ENCODE results near the gene LGALS12.
"Not testable (repeated sequence)": the region's sequence is repeated elsewhere in the genome, so short reads cannot be mapped to it uniquely, and the experiment has no call there.

Gene LGALS12

GRCh38 chr11:63536669-63537292 lies 30.9 kb downstream of the LGALS12 start, which contains the start of gene PLAAT4:
Gene PLAAT4, plus strand, starts transcription at chr11:63536808. Its CDS starts 61 bp downstream, at chr11:63536869.
- H3K4me3 ChIP-seq (replicated peaks in 1 of 2; ENCODE audit: low read depth in 2 of 2, low read length in 2 of 2) = peak within 1 kb of the TSS; percentile 30 to 37
- no peak for TF ChIP-seq CTCF (IDR thresholded peaks at IDR 0.05; ENCODE audit: low read depth, low read length)
- DNase-seq (ENCODE audit: low read depth in 2 of 2) = peak; percentile 54 to 85

DNA sequence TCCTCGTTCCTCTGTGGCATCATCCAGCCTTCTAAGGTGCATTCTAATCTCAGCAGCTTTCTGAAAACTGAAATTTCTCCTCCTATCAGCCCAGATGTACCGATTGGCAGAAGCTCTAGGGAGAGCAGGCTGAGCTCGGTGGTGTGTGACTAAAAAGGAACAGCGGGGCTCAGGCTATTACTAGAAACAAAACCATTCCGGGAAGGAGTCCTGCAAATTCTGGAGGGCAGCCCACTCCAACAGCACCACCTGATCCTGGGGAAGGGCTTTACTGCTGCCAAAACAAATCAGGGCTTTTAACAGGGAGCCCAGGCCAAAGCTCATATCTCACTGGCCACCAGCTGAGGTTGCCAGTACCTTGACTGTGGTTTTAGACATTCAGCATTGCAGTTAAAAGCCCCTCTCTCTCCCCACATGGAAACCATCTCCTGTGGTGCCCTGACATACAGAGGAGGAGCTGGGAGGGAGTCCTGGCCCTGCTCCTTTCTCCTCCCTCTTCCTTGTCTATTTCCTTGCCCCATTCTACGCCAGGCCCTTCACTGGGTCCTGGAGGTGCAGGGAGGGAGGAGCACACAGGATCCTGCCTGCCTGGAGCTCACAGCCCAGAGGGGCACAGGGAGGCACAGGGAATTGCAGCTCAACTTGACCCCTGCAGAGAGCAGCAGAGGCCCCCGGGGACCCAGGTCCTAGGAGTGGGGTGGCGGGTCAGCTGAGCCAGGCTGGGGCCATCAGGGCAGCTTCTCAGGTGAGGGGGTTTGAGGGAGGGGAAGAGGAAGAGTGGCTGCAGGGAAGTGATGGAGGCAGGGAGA lies 31.6 kb downstream of the LGALS12 start:
- peak overlapping the region; percentile 30 to 37 for H3K4me3 ChIP-seq (replicated peaks in 1 of 2; ENCODE audit: low read depth in 2 of 2, low read length in 2 of 2)
- peak; percentile 44 to 97 for DNase-seq (ENCODE audit: low read depth in 2 of 2)
- no peak for TF ChIP-seq CTCF (IDR thresholded peaks at IDR 0.05; ENCODE audit: low read depth, low read length)

DNA sequence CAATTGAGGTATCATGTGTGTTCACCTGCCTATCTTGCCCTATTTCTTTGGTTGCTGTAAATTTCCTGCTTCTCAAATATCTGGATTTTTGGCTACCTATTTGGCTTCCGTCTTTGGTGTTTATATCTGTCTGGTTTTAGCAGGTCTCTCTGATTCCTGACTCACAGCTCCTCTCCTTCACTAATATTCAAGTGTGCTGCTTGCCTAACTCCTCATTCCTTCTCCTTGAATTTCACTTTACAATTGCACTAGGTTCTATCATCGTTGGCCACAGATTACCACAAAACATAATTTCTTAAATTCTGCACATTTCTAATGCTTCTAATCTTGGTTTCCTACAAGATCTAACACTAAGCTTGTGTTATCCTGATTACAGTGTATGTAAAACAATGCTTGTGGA lies 36.6 kb downstream of the LGALS12 start:
- H3K4me3 ChIP-seq (replicated peaks in 1 of 2; ENCODE audit: low read depth in 2 of 2, low read length in 2 of 2) = not testable (repeated sequence)

GRCh38 chr11:63543711-63544110 lies 37.8 kb downstream of the LGALS12 start:
- TF ChIP-seq CTCF (IDR thresholded peaks at IDR 0.05; ENCODE audit: low read depth, low read length) = no peak
- DNase-seq (ENCODE audit: low read depth in 2 of 2) = no peak
- no peak overlapping the region for H3K4me3 ChIP-seq (replicated peaks in 1 of 2; ENCODE audit: low read depth in 2 of 2, low read length in 2 of 2)

More for the DNA sequence above, 36.6 kb downstream of the LGALS12 start:
- DNase-seq (ENCODE audit: low read depth in 2 of 2) = peak in 1 of 2 donors; percentile 30

GRCh38 chr11:63547061-63547460 lies 41.2 kb downstream of the LGALS12 start:
- no peak overlapping the region for H3K4me3 ChIP-seq (replicated peaks in 1 of 2; ENCODE audit: low read depth in 2 of 2, low read length in 2 of 2)
- no peak for TF ChIP-seq CTCF (IDR thresholded peaks at IDR 0.05; ENCODE audit: low read depth, low read length)
- no peak for DNase-seq (ENCODE audit: low read depth in 2 of 2)

DNA sequence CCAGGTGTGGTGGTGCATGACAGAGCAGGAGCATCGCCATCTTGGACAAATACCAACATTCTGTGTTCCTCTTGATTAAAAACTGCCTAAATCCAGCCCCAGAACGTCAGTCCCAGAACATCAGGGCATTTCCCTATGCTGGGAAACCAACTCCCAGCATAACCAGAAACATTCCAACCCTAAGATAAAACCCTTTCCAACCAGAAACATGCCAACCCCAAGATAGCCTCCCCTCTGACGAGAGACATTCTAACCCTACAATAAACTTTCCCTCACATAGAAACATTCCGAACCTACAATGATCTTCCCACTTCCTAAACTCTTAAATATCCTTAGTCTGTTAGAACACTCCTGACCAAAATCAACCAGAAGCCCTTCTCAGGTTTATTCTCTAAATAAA lies 42.3 kb downstream of the LGALS12 start:
- H3K4me3 ChIP-seq (replicated peaks in 1 of 2; ENCODE audit: low read depth in 2 of 2, low read length in 2 of 2) = no peak overlapping the region
- DNase-seq (ENCODE audit: low read depth in 2 of 2) = peak in 1 of 2 donors; percentile 95
- TF ChIP-seq CTCF (IDR thresholded peaks at IDR 0.05; ENCODE audit: low read depth, low read length) = no peak

DNA sequence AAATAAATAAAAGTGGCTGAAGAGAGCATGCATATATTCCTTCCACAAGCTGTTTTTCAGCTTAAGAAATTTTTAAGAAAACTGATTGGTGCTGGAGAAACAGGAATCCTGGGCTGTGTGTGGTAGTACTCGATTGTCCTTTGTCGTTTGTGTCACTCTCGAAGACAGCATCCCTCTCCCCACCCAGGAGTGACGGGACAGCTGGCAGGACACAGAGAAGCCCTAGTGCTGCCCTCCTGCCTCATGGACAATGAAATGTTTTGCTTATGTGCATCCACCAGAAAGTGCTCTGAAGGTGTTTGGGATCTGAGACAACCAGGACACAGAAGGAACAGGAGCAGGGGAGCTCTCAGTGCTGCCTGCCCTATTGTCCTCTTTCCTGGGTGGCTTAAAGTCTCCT lies 43.5 kb downstream of the LGALS12 start:
- DNase-seq (ENCODE audit: low read depth in 2 of 2) = no peak
- H3K4me3 ChIP-seq (replicated peaks in 1 of 2; ENCODE audit: low read depth in 2 of 2, low read length in 2 of 2) = no peak overlapping the region
- TF ChIP-seq CTCF (IDR thresholded peaks at IDR 0.05; ENCODE audit: low read depth, low read length) = no peak

DNA sequence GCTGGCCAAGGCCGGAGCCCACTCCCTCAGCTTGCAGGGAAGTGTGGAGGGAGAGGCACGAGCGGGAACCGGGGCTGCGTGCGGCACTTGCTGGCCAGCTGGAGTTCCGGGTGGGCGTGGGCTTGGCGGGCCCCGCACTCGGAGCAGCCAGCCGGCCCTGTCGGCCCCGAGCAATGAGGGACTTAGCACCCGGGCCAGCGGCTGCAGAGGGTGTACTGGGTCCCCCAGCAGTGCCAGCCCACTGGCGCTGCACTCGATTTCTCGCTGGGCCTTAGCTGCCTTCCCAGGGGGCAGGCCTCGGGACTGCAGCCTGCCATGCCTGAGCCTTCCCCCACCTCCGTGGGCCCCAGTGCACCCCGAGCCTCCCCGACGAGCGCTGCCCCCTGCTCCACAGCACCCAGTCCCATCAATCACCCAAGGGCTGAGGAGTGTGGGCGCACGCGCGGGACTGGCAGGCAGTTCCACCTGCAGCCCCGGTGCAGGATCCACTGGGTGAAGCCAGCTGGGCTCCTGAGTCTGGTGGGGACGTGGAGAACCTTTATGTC lies 44.3 kb downstream of the LGALS12 start:
- DNase-seq (ENCODE audit: low read depth in 2 of 2); H3K4me3 ChIP-seq (replicated peaks in 1 of 2; ENCODE audit: low read depth in 2 of 2, low read length in 2 of 2): not testable (repeated sequence)

All from cardiac fibroblast (primary cell).